ENCODE measurements around the gene HYCC1.

- TF ChIP-seq CTCF (IDR thresholded peaks at IDR 0.05; ENCODE audit: extremely low read depth in 1 of 2, insufficient read depth in 1 of 2, low read depth in 1 of 2, low read length in 2 of 2) (no peak), POLR2AphosphoS5 (IDR thresholded peaks at IDR 0.05; ENCODE audit: insufficient read depth, low read depth, low read length) (no peak), POLR2A (IDR thresholded peaks at IDR 0.05; ENCODE audit: low read depth, low read length) (no peak), GATA2 (IDR thresholded peaks at IDR 0.05; ENCODE audit: insufficient read depth, insufficient read length, low read depth, low read length) (no peak), EZH2 (IDR thresholded peaks at IDR 0.05; ENCODE audit: borderline replicate concordance, low read depth, low read length, severe bottlenecking) (no peak), JUN (IDR thresholded peaks at IDR 0.05; ENCODE audit: borderline replicate concordance, insufficient read depth, insufficient read length, low read depth) (no peak), FOS (IDR thresholded peaks at IDR 0.05; ENCODE audit: borderline replicate concordance, insufficient read depth, low read length) (no peak)
Observed at GRCh38 chr7:22996470-22996869, 17.5 kb downstream of the HYCC1 start.

Data from endothelial cell of umbilical vein (primary cell).